Colonic mucosa (tissue), 4 donors: ENCODE measurements around the gene LY6G6F. TPM values are rescaled to one million over a fixed set of nuclear protein-coding genes. Genes with fewer than 3 reads are reported as not detected.
A peak's percentile ranks its signal among the peaks of the same experiment; 100 is the strongest.

Source experiments
- DNase-seq: peaks from one replicate; pipeline ENCODE4 v3.0.0-alpha.2; 2020
- H3K27ac ChIP-seq: fragments of 200-600 bp; one replicate; pipeline ENCODE4 v1.8.0; 2021
- H3K27me3 ChIP-seq: fragments of 200-600 bp; one replicate; pipeline ENCODE4 v1.8.0; 2021
- H3K36me3 ChIP-seq: fragments of 200-600 bp; one replicate; pipeline ENCODE4 v1.8.0; 2021
- H3K4me1 ChIP-seq: fragments of 200-600 bp; one replicate; pipeline ENCODE4 v1.8.0; 2021; ENCODE audit warnings: mild to moderate bottlenecking
- H3K4me3 ChIP-seq: fragments of 200-600 bp; one replicate; pipeline ENCODE4 v1.8.0; 2021
- H3K9ac ChIP-seq, 2 donors: one replicate each; pipeline ENCODE4 v1.7.0; 2013; ENCODE audit warnings: control low read depth in 2 of 2, low read depth in 2 of 2, low read length in 2 of 2
- H3K9me3 ChIP-seq: fragments of 200-600 bp; one replicate; pipeline ENCODE4 v1.8.0; 2021
- intact Hi-C: fragments of 100-400 bp; cut with DNase I; formaldehyde crosslinking; loops from one replicate; pipeline ENCODE4 v1.14.1; 2022
- total RNA-seq, 2 donors: library from RNA; stranded (reverse); fragmentation: NEBNext Ultra II Directional in 1 of 2; extraction: Animal tissue kit (Norgen Biotek cat#: 25700) in 1 of 2; gene quantifications; one replicate each; pipeline ENCODE4 v1.2.1, GENCODE V29; 2021
- TF ChIP-seq, protein P1 (sequence below): fragments of 200-600 bp; IDR thresholded peaks from one replicate; pipeline ENCODE4 v1.8.0; 2022; ENCODE audit warnings: antibody characterized with exemption, mild to moderate bottlenecking
- donor health status: healthy.
- donor health status: DM: no; HTN: no; CAD: no.
- donor health status: DM: no; HTN: no; CAD: no.

The LY6G6F gene
- total RNA-seq, 2 donors from 2014 or later = not detected

DNA sequence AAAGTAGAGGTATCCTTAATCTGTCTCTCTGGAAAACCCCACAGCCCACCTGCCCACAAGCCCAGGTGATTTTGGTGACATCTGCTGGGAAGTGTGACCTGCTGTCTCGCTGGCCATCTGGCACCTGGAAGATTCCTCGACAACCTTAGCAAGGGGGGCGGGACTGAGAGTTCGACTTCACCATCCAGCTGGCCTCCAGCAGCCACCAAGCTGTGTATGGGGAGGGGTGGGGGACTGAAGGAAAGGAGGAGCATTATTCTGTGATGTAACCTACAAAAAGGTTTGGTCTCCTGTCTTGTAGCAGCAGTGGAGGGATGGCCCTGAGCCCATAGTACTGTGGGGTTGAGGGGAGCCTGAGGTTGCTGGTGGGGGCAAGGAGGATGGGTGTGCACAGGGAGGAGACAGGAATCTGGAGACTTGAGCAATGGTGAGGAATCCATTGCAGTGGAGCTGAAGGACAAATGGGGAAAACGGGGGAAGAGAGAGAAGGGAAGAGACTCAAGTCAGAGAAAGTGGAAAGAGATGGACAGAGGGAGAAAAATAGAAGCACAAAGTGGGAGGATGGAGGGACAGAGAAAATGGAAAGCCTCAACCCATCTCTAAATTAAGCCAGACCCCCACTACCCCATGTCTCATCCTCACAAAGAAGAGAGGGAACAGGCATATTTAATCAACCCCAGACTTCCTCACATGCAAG, 4.0 kb downstream of the LY6G6F start:
- H3K4me3 ChIP-seq = no peak overlapping the region
- no peak for DNase-seq
- no peaks in the 10 kb centered on the region for H3K9me3 ChIP-seq
- no peak overlapping the region for H3K9ac ChIP-seq
- TF ChIP-seq, protein P1, sequence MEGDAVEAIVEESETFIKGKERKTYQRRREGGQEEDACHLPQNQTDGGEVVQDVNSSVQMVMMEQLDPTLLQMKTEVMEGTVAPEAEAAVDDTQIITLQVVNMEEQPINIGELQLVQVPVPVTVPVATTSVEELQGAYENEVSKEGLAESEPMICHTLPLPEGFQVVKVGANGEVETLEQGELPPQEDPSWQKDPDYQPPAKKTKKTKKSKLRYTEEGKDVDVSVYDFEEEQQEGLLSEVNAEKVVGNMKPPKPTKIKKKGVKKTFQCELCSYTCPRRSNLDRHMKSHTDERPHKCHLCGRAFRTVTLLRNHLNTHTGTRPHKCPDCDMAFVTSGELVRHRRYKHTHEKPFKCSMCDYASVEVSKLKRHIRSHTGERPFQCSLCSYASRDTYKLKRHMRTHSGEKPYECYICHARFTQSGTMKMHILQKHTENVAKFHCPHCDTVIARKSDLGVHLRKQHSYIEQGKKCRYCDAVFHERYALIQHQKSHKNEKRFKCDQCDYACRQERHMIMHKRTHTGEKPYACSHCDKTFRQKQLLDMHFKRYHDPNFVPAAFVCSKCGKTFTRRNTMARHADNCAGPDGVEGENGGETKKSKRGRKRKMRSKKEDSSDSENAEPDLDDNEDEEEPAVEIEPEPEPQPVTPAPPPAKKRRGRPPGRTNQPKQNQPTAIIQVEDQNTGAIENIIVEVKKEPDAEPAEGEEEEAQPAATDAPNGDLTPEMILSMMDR = no peak
- intact Hi-C loops = no loop called here
- no peaks in the 10 kb centered on the region for H3K36me3 ChIP-seq
- no peak overlapping the region for H3K27ac ChIP-seq
- peaks cover 5% of the 10 kb centered on the region for H3K4me1 ChIP-seq
- H3K27me3 ChIP-seq = no peaks in the 10 kb centered on the region

DNA sequence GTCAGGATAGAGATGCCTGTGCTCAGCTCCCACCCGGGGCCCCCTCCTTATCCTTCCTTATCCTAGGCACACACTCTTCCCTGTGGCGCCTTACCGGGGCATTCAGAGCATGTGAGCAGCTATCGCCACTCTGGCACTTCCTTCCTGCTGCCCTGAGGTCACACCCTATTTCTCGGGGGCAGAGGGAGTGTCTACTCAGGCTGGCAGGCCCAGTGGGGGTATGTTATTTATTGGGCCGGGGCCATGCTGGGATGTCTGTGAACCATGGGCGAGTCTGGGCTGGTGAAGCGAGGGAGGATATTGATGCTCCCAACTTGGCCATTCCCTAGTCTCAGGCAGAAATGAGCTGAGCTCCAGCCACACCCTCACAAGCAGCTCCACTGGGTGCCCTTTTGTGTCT, 4.6 kb downstream of the LY6G6F start:
- Histone ChIP-seq H3K9ac (no peak overlapping the region), H3K4me3 (no peak overlapping the region), H3K9me3 (no peaks in the 10 kb centered on the region), H3K36me3 (no peaks in the 10 kb centered on the region), H3K27me3 (no peaks in the 10 kb centered on the region), H3K27ac (no peak overlapping the region), H3K4me1 (peaks cover 5% of the 10 kb centered on the region)
- intact Hi-C loops = no loop called here
- DNase-seq = peak; percentile 63
- TF ChIP-seq, protein P1 = no peak

DNA sequence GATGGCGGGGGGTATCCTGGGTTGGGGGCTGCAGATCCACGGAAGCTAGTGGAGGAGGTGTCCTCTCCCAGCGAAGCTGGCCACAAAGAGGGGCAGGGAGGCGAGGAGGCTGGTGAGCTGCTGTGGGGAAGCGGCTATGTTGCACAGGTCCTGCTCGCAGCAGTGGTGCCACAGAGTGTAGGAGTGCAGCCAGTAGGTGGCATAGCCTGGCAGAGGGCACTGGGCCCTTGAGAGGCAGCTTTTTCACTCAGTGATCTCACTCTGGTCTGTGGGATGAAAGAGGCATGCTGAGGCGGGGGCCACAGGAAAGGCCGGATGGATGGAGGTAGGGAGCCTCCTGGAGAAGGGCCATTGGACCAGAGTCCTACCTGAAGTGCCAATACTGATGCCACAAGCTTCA, 5.6 kb downstream of the LY6G6F start:
- no peak overlapping the region for H3K27ac ChIP-seq
- no peak overlapping the region for H3K9ac ChIP-seq
- H3K36me3 ChIP-seq = no peaks in the 10 kb centered on the region
- TF ChIP-seq, protein P1 = no peak
- intact Hi-C loops = no loop called here
- no peak for DNase-seq
- no peaks in the 10 kb centered on the region for H3K9me3 ChIP-seq
- H3K4me1 ChIP-seq = peaks cover 5% of the 10 kb centered on the region
- H3K4me3 ChIP-seq = no peak overlapping the region
- no peaks in the 10 kb centered on the region for H3K27me3 ChIP-seq

DNA sequence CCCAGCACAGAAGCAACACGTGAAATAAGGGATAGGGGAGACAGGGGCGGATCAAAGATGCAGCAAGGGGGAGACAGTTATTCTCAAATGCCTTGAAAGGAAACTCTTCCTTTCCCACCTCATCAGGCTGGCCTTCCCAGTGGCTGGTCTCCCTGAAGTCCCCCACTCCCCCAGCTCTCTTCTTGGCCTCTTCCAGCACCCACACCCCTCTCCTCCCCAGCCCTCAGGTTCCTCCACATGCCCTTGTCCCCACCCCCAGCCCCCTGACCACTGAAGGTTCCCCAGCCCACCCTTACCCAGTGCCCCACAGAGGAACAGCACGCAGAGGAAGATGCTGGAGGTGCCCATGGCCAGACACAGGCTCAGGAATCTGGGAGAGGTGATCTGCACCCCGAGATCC, 6.8 kb downstream of the LY6G6F start:
- Histone ChIP-seq H3K9me3 (no peaks in the 10 kb centered on the region), H3K27ac (no peak overlapping the region), H3K36me3 (no peaks in the 10 kb centered on the region), H3K27me3 (no peaks in the 10 kb centered on the region), H3K9ac (peak overlapping the region in 1 of 2 donors; percentile 69), H3K4me1 (peaks cover 5% of the 10 kb centered on the region), H3K4me3 (no peak overlapping the region)
- intact Hi-C loops = no loop called here
- DNase-seq = no peak
- TF ChIP-seq, protein P1 = no peak

DNA sequence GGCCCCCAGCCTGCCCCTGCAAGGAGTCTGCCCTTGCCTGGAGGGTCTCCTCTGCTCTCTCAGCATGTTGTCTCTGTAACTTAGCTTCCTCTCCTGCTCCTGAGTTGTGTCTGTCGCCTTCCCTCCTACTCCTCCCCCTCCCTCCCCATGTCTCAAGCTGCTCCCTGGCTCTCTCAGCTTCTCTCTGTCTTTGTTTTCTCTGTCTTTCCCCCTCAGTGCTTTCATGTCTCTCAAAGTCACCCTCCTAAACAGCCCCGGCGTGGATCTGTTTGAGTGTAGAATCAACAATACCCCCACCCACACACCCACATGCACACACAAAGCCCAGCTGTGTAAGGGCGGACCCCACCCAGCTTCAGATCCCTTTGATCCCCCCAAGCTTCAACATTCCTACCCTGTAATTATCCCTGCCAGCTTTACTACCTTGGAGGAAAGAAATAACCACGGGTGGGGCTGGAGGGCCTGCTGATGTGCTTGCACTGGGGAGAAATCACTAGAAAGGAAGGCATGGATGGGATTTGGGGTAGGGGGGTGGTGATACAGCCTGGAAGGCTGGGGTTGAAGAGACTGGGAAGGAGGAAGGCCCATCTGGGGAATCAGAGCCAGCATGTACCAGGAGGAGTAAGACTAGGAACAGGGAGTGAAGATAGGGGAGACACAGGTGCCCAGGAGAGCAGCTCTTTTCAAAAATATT, 7.5 kb downstream of the LY6G6F start:
- intact Hi-C loops = no loop called here
- Histone ChIP-seq H3K9ac (peak overlapping the region in 1 of 2 donors; percentile 69), H3K27me3 (no peaks in the 10 kb centered on the region), H3K36me3 (no peaks in the 10 kb centered on the region), H3K27ac (no peak overlapping the region), H3K9me3 (no peaks in the 10 kb centered on the region), H3K4me1 (peaks cover 5% of the 10 kb centered on the region), H3K4me3 (no peak overlapping the region)
- DNase-seq = no peak
- TF ChIP-seq, protein P1 = no peak
